ENCODE data around the gene CEPT1. TPM values are rescaled to one million over a fixed set of nuclear protein-coding genes. Genes with fewer than 3 reads are reported as not detected.

The CEPT1 gene
- total and polyA plus RNA-seq, 2 of the 4 experiments (the other 2 are of a cell fraction), result 13.3 to 27.4 TPM

- in situ Hi-C loops (cut with MboI; ENCODE audit: low sequenced_read_pairs) (no loop called here), intact Hi-C loops (cut with micrococcal nuclease) (no loop called here), dilution Hi-C loops (cut with HindIII; ENCODE audit: low sequenced_read_pairs, unreplicated experiment) (no loop called here)
- Histone ChIP-seq H3K9me3 (ENCODE audit: control insufficient read depth, insufficient read depth, low read length) (no peaks in the 10 kb centered on the region), H4K5ac (ENCODE audit: low read depth, low read length) (no peak overlapping the region), H2BK120ac (ENCODE audit: low read depth, low read length) (no peak overlapping the region), H2BK15ac (ENCODE audit: low read depth, low read length) (no peak overlapping the region), H2AFZ (replicated peaks; ENCODE audit: low read length, poor library complexity) (no peak overlapping the region), H3K9ac (ENCODE audit: low read depth, low read length) (no peak overlapping the region), H3K23ac (ENCODE audit: low read depth, low read length) (no peak overlapping the region), H3K4me3 (ENCODE audit: insufficient read depth, low read depth, low read length) (no peak overlapping the region), H2BK5ac (ENCODE audit: low read depth, low read length, poor library complexity, severe bottlenecking) (no peak overlapping the region), H3K4me1 (ENCODE audit: control insufficient read depth, insufficient read depth, low read length) (no peaks in the 10 kb centered on the region), H3K56ac (ENCODE audit: extremely low read depth, insufficient read depth, low read length) (no peak overlapping the region), H2AK9ac (replicated peaks; ENCODE audit: low read depth, low read length, poor library complexity) (no peak overlapping the region), H3K27ac (ENCODE audit: insufficient read depth, low read length) (no peak overlapping the region), H3K79me1 (ENCODE audit: low read depth in 1 of 2, low read length in 2 of 2) (no peaks in the 10 kb centered on the region), H3K14ac (replicated peaks; ENCODE audit: low read depth, low read length) (no peak overlapping the region), H4K91ac (ENCODE audit: insufficient read depth, low read depth, low read length) (no peak overlapping the region), H3K4me2 (ENCODE audit: low read depth, low read length) (no peak overlapping the region), H2AK5ac (ENCODE audit: low read depth, low read length) (no peak overlapping the region), H3K18ac (ENCODE audit: low read depth, low read length) (no peak overlapping the region), H3K27me3 (ENCODE audit: control insufficient read depth, insufficient read depth, low read length) (no peaks in the 10 kb centered on the region), H3K4ac (ENCODE audit: low read depth, low read length) (no peak overlapping the region), H4K20me1 (ENCODE audit: insufficient read depth, low read length) (no peaks in the 10 kb centered on the region), H3K9me1 (ENCODE audit: insufficient read depth, low read length) (no peaks in the 10 kb centered on the region), H3K36me3 (ENCODE audit: control insufficient read depth, insufficient read depth, low read length) (peaks cover 9% of the 10 kb centered on the region), H2BK20ac (ENCODE audit: low read depth, low read length) (no peak overlapping the region), H4K8ac (ENCODE audit: low read depth in 2 of 2, low read length in 2 of 2) (no peak overlapping the region)
- ChIA-PET CTCF (no interaction called here), POLR2A (ENCODE audit: unreplicated experiment) (no interaction called here)
- TF ChIP-seq MAZ (IDR thresholded peaks at IDR 0.05; ENCODE audit: borderline replicate concordance, low read depth, low read length) (no peak), POLR2A (IDR thresholded peaks at IDR 0.05; ENCODE audit: low read depth, low read length) (no peak), MAFK (IDR thresholded peaks at IDR 0.05; ENCODE audit: low read depth, low read length) (no peak)
- no peak for ATAC-seq (ENCODE audit: low read depth)
- no TSS peak for BruUV-seq (replicated peaks)
- DNase-seq, result no peak
Measured at GRCh38 chr1:111172463-111172862, 32.4 kb downstream of the CEPT1 start.

Data from IMR-90 (cell line).